Central memory CD8-positive, alpha-beta T cell (primary cell): ENCODE measurements around the gene FAIM2.

Source experiments
- ATAC-seq: fragments of 150-1000 bp; cut with Tn5 transposase; replicated peaks from 2 replicates; pipeline ENCODE4 v1.10.0; 2022; ENCODE audit warnings: mild to moderate bottlenecking, moderate FRiP score, moderate number of reproducible peaks; ENCODE audit not compliant: poor library complexity, severe bottlenecking; ENCODE audit errors: extremely low read depth
- DNase-seq, 2 donors: peaks; one replicate each; pipeline ENCODE4 v3.0.0; 2021; ENCODE audit warnings: low spot score in 2 of 2
- H3K27ac Mint-ChIP-seq: one replicate; pipeline ENCODE4 v1.8.0; 2022; ENCODE audit warnings: low read depth, mild to moderate bottlenecking, moderate library complexity, mixed read lengths
- H3K27me3 Mint-ChIP-seq: one replicate; pipeline ENCODE4 v1.8.0; 2022; ENCODE audit warnings: mixed read lengths
- H3K36me3 Mint-ChIP-seq: one replicate; pipeline ENCODE4 v1.8.0; 2022; ENCODE audit warnings: mild to moderate bottlenecking, moderate library complexity, mixed read lengths; ENCODE audit not compliant: insufficient read depth
- H3K4me1 Mint-ChIP-seq: one replicate; pipeline ENCODE4 v1.8.0; 2022; ENCODE audit warnings: mixed read lengths
- H3K4me3 Mint-ChIP-seq: one replicate; pipeline ENCODE4 v1.8.0; 2022; ENCODE audit warnings: mild to moderate bottlenecking, moderate library complexity, mixed read lengths
- H3K9me3 Mint-ChIP-seq: one replicate; pipeline ENCODE4 v1.8.0; 2022; ENCODE audit warnings: mixed read lengths

FAIM2 gene

GRCh38 chr12:49838973-49839633 lies 64.6 kb downstream of the FAIM2 start:
- no peak overlapping the region for H3K27ac Mint-ChIP-seq
- ATAC-seq (no peak), DNase-seq (peak in 1 of 2 donors; percentile 31)
- H3K4me3 Mint-ChIP-seq, result no peak overlapping the region
- H3K4me1 Mint-ChIP-seq, result peaks cover 34% of the 10 kb centered on the region
- H3K9me3 Mint-ChIP-seq, result no peaks in the 10 kb centered on the region
- H3K36me3 Mint-ChIP-seq, result peaks cover 7% of the 10 kb centered on the region
- H3K27me3 Mint-ChIP-seq, result no peaks in the 10 kb centered on the region

DNA sequence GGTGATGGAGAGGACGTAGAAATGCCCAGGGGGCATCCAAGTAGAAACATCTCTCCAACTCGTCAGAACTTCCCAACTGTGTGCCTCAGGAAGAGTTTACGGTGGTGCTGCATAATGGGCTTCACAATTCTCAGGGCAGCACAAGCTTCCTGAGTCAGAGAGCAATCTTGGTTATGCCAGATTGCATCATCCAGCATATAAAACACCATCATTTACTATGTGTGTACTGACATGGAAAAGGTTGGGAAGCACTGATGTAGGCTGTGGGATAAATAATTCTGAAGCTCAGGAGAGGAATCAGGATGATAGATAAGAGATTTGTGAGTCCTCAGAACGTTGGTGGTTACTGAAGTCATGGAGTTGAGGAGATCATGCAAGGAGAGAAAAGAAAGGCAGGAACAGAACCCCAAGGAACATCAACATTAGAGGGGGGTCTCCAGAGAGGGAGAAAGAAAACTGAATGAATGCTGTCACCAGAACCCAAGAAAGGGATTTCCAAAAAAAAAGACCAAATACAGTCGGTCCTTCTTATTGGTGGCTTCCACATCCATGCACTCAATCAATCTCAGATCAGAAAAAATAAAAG lies 70.8 kb downstream of the FAIM2 start:
- DNase-seq, result no peak
- no peak overlapping the region for H3K4me3 Mint-ChIP-seq
- peaks cover 5% of the 10 kb centered on the region for H3K36me3 Mint-ChIP-seq
- H3K4me1 Mint-ChIP-seq, result peaks cover 13% of the 10 kb centered on the region
- H3K9me3 Mint-ChIP-seq, result no peaks in the 10 kb centered on the region
- H3K27ac Mint-ChIP-seq, result no peak overlapping the region
- no peaks in the 10 kb centered on the region for H3K27me3 Mint-ChIP-seq
- no peak for ATAC-seq

GRCh38 chr12:49831717-49832116 lies 72.0 kb downstream of the FAIM2 start:
- ATAC-seq (no peak), DNase-seq (no peak)
- Mint-ChIP-seq H3K4me3 (no peak overlapping the region), H3K9me3 (no peaks in the 10 kb centered on the region), H3K4me1 (peaks cover 24% of the 10 kb centered on the region), H3K36me3 (peaks cover 6% of the 10 kb centered on the region), H3K27ac (no peak overlapping the region), H3K27me3 (no peaks in the 10 kb centered on the region)

DNA sequence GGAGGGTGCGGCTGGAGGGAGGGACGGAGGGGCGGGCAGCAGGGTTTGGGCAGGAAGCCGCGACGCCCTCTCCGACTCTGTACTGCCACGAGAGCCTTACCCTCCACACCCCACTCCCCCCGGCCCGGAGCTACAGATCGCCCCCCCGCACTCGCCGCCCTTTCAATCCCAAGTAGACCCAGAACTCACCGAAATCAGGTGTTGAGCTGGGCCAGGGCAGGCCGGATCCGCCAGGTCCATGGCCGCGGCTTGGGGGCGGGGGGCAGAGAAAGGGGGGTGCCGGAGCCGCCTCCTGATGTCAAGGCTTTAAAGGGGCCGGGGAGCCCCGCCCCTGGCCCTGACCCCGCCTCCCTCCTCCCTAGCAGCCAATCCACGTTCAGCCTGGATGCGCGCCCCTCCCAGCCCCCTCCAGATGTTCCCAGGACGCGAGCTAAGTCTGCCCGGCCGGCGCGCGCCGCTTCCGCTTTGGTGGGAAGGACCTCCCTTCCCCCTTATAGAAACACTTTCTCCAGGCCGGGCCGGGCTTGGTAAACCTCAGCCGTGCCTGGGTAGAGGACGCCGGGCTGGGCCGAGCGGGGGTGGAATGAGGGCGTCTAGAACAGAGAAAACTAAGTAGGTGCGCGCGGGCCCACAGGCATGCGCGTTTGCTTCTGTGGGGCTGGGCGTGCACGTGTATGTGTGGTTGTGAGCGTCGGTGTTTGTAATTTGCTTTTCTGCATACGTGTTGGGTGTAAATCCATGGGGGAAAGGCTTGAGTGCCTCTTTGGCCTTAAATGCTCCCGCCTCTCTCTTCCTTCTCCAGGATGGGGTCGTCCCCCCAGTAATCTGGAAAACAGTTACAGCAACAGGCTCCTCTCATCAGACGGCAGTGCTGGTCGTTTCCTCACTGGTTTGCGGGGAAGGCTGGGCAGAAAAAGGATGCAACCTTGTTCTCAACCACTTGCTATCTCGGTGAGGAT lies 75.3 kb downstream of the FAIM2 start, which contains the start of gene NCKAP5L:
Gene NCKAP5L (minus strand): TSS at position 281 of the 959 bp plus-strand sequence. CDS start 24,369 bp downstream, outside the sequence.
- peaks cover 9% of the 10 kb centered on the region for H3K36me3 Mint-ChIP-seq
- ATAC-seq (peak; percentile 94), DNase-seq (peak; percentile 84 to 90)
- no peaks in the 10 kb centered on the region for H3K27me3 Mint-ChIP-seq
- H3K4me1 Mint-ChIP-seq, result peaks cover 38% of the 10 kb centered on the region
- H3K27ac Mint-ChIP-seq, result peak within 1 kb of the TSS; percentile 71
- H3K4me3 Mint-ChIP-seq, result peak within 1 kb of the TSS; percentile 85
- H3K9me3 Mint-ChIP-seq, result no peaks in the 10 kb centered on the region

DNA sequence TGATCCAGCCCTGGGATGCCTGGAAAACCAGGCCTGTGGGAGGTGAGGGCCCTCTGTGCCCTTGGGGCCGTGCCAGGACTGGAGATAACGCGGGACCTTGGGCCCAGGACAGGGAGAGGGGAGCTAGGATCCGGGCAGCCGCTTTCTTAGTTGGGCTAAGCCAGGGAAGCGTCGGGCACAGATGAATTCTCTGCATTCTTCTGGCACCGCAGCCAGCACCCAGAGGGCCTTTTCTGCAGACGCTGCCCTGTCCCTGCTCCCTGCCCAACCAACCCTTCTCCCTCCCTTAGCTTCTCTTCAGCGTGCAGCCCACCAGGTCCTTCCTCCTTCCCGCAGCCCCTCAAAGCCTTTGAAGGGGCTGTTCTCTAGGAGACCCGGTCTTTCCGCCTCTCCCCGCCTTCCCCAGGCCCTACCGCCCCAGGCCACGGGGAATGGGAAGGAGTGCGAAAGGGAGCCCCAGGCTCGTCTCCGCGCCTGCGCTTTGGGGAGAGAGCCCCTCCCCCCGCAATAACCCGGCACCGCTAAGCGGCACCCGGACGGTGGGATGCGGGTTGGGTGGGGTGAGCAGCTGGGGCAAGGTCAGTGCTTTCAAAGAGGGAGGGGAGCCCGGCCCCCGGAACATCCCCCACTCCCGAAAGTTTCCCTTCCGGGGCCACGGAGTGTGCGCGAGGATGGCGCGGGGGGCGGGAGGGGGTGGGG lies 76.2 kb downstream of the FAIM2 start:
- H3K9me3 Mint-ChIP-seq, result no peaks in the 10 kb centered on the region
- no peak for ATAC-seq
- H3K27me3 Mint-ChIP-seq, result no peaks in the 10 kb centered on the region
- peak overlapping the region; percentile 85 for H3K4me3 Mint-ChIP-seq
- H3K4me1 Mint-ChIP-seq, result peaks cover 38% of the 10 kb centered on the region
- H3K27ac Mint-ChIP-seq, result no peak overlapping the region
- peaks cover 9% of the 10 kb centered on the region for H3K36me3 Mint-ChIP-seq
- DNase-seq, result no peak

- Mint-ChIP-seq H3K4me1 (peaks cover 42% of the 10 kb centered on the region), H3K36me3 (peaks cover 9% of the 10 kb centered on the region), H3K27ac (no peak overlapping the region), H3K4me3 (peak overlapping the region; percentile 85), H3K27me3 (no peaks in the 10 kb centered on the region), H3K9me3 (no peaks in the 10 kb centered on the region)
- ATAC-seq (no peak), DNase-seq (no peak)
These were observed 76.7 kb downstream of the FAIM2 start for GRCh38 chr12:49827051-49827400.

GRCh38 chr12:49825971-49826421 lies 77.7 kb downstream of the FAIM2 start:
- DNase-seq (no peak), ATAC-seq (no peak)
- peaks cover 52% of the 10 kb centered on the region for H3K4me1 Mint-ChIP-seq
- no peaks in the 10 kb centered on the region for H3K27me3 Mint-ChIP-seq
- H3K9me3 Mint-ChIP-seq, result no peaks in the 10 kb centered on the region
- no peak overlapping the region for H3K27ac Mint-ChIP-seq
- no peak overlapping the region for H3K4me3 Mint-ChIP-seq
- H3K36me3 Mint-ChIP-seq, result peaks cover 9% of the 10 kb centered on the region

- peaks cover 9% of the 10 kb centered on the region for H3K36me3 Mint-ChIP-seq
- peaks cover 57% of the 10 kb centered on the region for H3K4me1 Mint-ChIP-seq
- no peak overlapping the region for H3K27ac Mint-ChIP-seq
- H3K4me3 Mint-ChIP-seq, result no peak overlapping the region
- no peaks in the 10 kb centered on the region for H3K27me3 Mint-ChIP-seq
- no peak for DNase-seq
- no peak for ATAC-seq
- no peaks in the 10 kb centered on the region for H3K9me3 Mint-ChIP-seq
These were observed 78.2 kb downstream of the FAIM2 start for GRCh38 chr12:49825360-49825970.

DNA sequence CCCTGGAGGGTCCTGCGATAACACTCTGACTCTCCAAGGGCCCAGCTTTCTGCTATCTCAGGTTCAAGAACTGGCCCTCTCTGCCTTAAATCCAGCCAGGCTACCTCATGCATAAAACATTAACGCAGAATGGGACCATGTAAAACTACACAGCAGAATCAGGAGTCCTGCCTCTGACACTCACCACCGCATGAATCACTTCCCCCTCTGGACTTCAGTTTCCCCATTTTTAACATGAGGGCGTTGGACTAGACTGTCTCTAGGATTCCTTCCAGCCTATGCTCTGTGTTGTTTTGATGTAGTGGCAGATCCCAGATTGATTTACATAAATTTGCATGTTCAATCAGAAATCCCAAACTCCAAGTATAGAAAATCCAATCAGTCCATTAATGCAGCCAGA lies 78.8 kb downstream of the FAIM2 start:
- DNase-seq (no peak), ATAC-seq (no peak)
- Mint-ChIP-seq H3K27me3 (no peaks in the 10 kb centered on the region), H3K9me3 (no peaks in the 10 kb centered on the region), H3K36me3 (peaks cover 9% of the 10 kb centered on the region), H3K27ac (no peak overlapping the region), H3K4me1 (peaks cover 57% of the 10 kb centered on the region), H3K4me3 (no peak overlapping the region)

DNA sequence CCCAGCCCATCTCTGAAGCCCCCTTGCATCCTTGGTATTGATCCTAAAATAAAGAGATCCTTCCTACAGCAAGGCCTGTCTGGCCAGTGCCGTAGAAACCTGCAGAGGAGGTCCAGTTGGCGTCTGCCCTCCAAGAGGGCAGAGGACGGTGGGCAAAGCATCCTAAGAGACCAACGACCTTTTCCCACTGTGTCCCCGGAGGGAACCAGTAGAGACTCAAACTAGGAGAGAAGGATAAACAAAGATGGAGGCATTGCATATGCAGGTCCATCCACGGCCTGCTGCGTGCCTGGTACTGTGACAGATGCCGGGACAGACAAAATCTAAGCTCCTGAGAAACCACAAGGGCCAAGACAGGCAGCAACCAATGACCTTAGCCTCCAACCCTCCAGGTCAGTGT lies 79.3 kb downstream of the FAIM2 start:
- Mint-ChIP-seq H3K4me3 (no peak overlapping the region), H3K9me3 (no peaks in the 10 kb centered on the region), H3K36me3 (peaks cover 9% of the 10 kb centered on the region), H3K27me3 (no peaks in the 10 kb centered on the region), H3K4me1 (peaks cover 55% of the 10 kb centered on the region), H3K27ac (no peak overlapping the region)
- DNase-seq (no peak), ATAC-seq (no peak)

DNA sequence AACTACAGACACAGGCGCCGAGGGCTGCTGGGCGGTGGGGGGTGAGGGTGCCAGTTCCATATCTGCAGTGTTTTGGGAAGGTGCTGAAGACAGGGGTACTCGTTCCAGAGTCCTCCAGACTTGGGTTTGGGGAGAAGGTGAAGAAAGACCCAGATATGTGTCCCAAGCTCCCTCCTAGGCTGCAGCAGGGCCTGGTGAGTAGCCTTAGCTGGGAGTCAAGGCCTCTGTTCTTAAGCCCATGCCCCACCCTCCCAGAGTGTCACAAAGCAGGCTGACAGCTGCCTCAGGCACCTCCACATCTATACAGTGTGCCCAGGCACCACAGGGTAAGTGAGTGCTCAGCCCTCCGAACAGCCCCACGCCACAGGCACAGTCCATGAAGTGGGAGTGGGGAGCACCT lies 79.7 kb downstream of the FAIM2 start:
- no peak for DNase-seq
- no peaks in the 10 kb centered on the region for H3K9me3 Mint-ChIP-seq
- no peaks in the 10 kb centered on the region for H3K27me3 Mint-ChIP-seq
- no peak overlapping the region for H3K4me3 Mint-ChIP-seq
- peaks cover 9% of the 10 kb centered on the region for H3K36me3 Mint-ChIP-seq
- no peak for ATAC-seq
- no peak overlapping the region for H3K27ac Mint-ChIP-seq
- peaks cover 51% of the 10 kb centered on the region for H3K4me1 Mint-ChIP-seq

- Mint-ChIP-seq H3K36me3 (peaks cover 6% of the 10 kb centered on the region), H3K4me1 (peaks cover 45% of the 10 kb centered on the region), H3K27me3 (no peaks in the 10 kb centered on the region), H3K27ac (peak overlapping the region; percentile 61), H3K9me3 (no peaks in the 10 kb centered on the region), H3K4me3 (no peak overlapping the region)
- DNase-seq (no peak), ATAC-seq (no peak)
These were observed 80.3 kb downstream of the FAIM2 start for GRCh38 chr12:49823350-49823749.
